Suprapubic skin (tissue), 3 donors: ENCODE measurements around the gene ACSF2.

ENCODE experiments used
- CTCF ChIP-seq, 2 donors: fragments of 200-600 bp in 1 of 2; fragments of 450-650 bp in 1 of 2; sonication (generic) in 1 of 2; IDR thresholded peaks; one replicate each; pipeline ENCODE4 v1.5.1; 2016 to 2019; ENCODE audit warnings: antibody characterized with exemption in 2 of 2, mild to moderate bottlenecking in 1 of 2, moderate library complexity in 1 of 2
- POLR2A ChIP-seq, 2 donors: fragments of 450-650 bp; IDR thresholded peaks; one replicate each; pipeline ENCODE4 v1.6.1; 2017; ENCODE audit warnings: antibody characterized with exemption in 2 of 2, mild to moderate bottlenecking in 2 of 2, moderate library complexity in 2 of 2

GRCh38 chr17:50491505-50491904 lies 65.5 kb downstream of the ACSF2 start:
- TF ChIP-seq CTCF (IDR thresholded peaks at IDR 0.05) (no peak), POLR2A (IDR thresholded peaks at IDR 0.05) (no peak)
